PC-9 (cell line): Measurements from ENCODE around the gene FAIM2. TPM values are rescaled to one million over a fixed set of nuclear protein-coding genes. Genes with fewer than 3 reads are reported as not detected.

ENCODE experiments used
- BruUV-seq: library from RNA; stranded (reverse); fragments of 400-500 nt; replicated peaks from 2 replicates; lab custom pipeline; 2021; lab: Mats Ljungman, UMichigan
- CTCF ChIA-PET: fragments of 300-600 bp; sonication (Branson Sonifier 250); formaldehyde crosslinking; loops from one replicate; lab custom pipeline; 2022; ENCODE audit warnings: antibody characterized with exemption; lab: Charles Lee
- POLR2A ChIA-PET: fragments of 300-600 bp; sonication (Branson Sonifier 250); formaldehyde crosslinking; loops from one replicate; lab custom pipeline; 2022; ENCODE audit warnings: antibody characterized with exemption; ENCODE audit not compliant: unreplicated experiment; lab: Charles Lee
- DNase-seq, 2 experiments: peaks; one replicate each; pipeline versions ENCODE4 v3.0.0 to v3.0.0-alpha.2; 2015 to 2022; ENCODE audit warnings: mixed read lengths in 1 of 2
- H2AFZ ChIP-seq: fragments of 200-600 bp; sonication (generic); 2 replicates; pipeline ENCODE4 v1.8.1; 2017; ENCODE audit warnings: antibody characterized with exemption
- H3F3A ChIP-seq: fragments of 200-600 bp; sonication (generic); 2 replicates; pipeline ENCODE4 v1.8.1; 2017; ENCODE audit warnings: antibody characterized with exemption, mild to moderate bottlenecking, low read depth; ENCODE audit not compliant: insufficient read depth
- H3K27ac ChIP-seq: fragments of 200-600 bp; sonication (generic); 2 replicates; pipeline ENCODE4 v1.6.1; 2016; ENCODE audit warnings: mixed run types
- H3K27me3 ChIP-seq: fragments of 200-600 bp; sonication (generic); 2 replicates; pipeline ENCODE4 v1.6.1; 2016; ENCODE audit warnings: low read depth, mixed run types; ENCODE audit not compliant: insufficient read depth
- H3K36me3 ChIP-seq: fragments of 200-600 bp; sonication (generic); 2 replicates; pipeline ENCODE4 v1.6.1; 2016; ENCODE audit warnings: low read depth, mixed run types
- H3K4me1 ChIP-seq: fragments of 200-600 bp; sonication (generic); replicated peaks from 2 replicates; pipeline ENCODE4 v1.6.1; 2016; ENCODE audit warnings: mixed run types; ENCODE audit not compliant: insufficient read depth
- H3K4me2 ChIP-seq: fragments of 200-600 bp; sonication (generic); 2 replicates; pipeline ENCODE4 v1.6.1; 2017; ENCODE audit warnings: mixed run types
- H3K4me3 ChIP-seq: fragments of 200-600 bp; sonication (generic); 2 replicates; pipeline ENCODE4 v1.6.1; 2016; ENCODE audit warnings: mixed run types
- H3K79me2 ChIP-seq: fragments of 200-600 bp; sonication (generic); 2 replicates; pipeline ENCODE4 v1.6.1; 2017; ENCODE audit warnings: low read depth, mixed run types
- H3K9me2 ChIP-seq: fragments of 200-600 bp; sonication (generic); 2 replicates; pipeline ENCODE4 v1.8.1; 2017; ENCODE audit warnings: mild to moderate bottlenecking; ENCODE audit not compliant: insufficient read depth
- H3K9me3 ChIP-seq: fragments of 200-600 bp; sonication (generic); 2 replicates; pipeline ENCODE4 v1.8.1; 2016; ENCODE audit warnings: low read depth; ENCODE audit not compliant: insufficient read depth
- H4K20me1 ChIP-seq: fragments of 200-600 bp; sonication (generic); 2 replicates; pipeline ENCODE4 v1.8.1; 2017; ENCODE audit not compliant: insufficient read depth
- EZH2 ChIP-seq: fragments of 200-600 bp; sonication (generic); IDR thresholded peaks from 2 replicates; pipeline ENCODE4 v1.8.0; 2017; ENCODE audit warnings: antibody characterized with exemption, low read depth
- intact Hi-C: fragments of 100-400 bp; cut with micrococcal nuclease; formaldehyde crosslinking; loops from one replicate; pipeline ENCODE4 v1.10.0; 2022; ENCODE audit not compliant: unreplicated experiment
- total RNA-seq: library from RNA; stranded (reverse); gene quantifications from 2 replicates; pipeline ENCODE4 v1.2.3, GENCODE V29; 2021
- TF ChIP-seq, protein P1 (sequence below): fragments of 200-600 bp; sonication (generic); conservative IDR thresholded peaks from 2 replicates; pipeline ENCODE4 v1.6.1; 2017; ENCODE audit warnings: mixed run types, antibody characterized with exemption, mild to moderate bottlenecking, moderate library complexity

FAIM2 gene
- total RNA-seq, 1 experiment from 2014 or later: not detected

GRCh38 chr12:49951411-49952240 lies 47.9 kb upstream of the FAIM2 start:
- Histone ChIP-seq H3K4me1 (no peaks in the 10 kb centered on the region), H3K36me3 (no peaks in the 10 kb centered on the region), H2AFZ (no peak overlapping the region), H3K9me2 (no peaks in the 10 kb centered on the region), H3F3A (no peaks in the 10 kb centered on the region), H3K27me3 (no peaks in the 10 kb centered on the region), H3K9me3 (no peaks in the 10 kb centered on the region), H3K4me2 (no peak overlapping the region), H3K27ac (no peak overlapping the region), H4K20me1 (no peaks in the 10 kb centered on the region), H3K79me2 (no peaks in the 10 kb centered on the region), H3K4me3 (no peak overlapping the region)
- intact Hi-C loops: no loop called here
- no TSS peak for BruUV-seq
- ChIA-PET POLR2A (no interaction called here), CTCF (interaction anchor here (0.6 kb wide), 1 partner anchor 517 kb away, joined by 10 read pairs; no protein-coding TSS in a partner anchor)
- no peak for DNase-seq
- no peak for TF ChIP-seq EZH2
- TF ChIP-seq, protein P1, sequence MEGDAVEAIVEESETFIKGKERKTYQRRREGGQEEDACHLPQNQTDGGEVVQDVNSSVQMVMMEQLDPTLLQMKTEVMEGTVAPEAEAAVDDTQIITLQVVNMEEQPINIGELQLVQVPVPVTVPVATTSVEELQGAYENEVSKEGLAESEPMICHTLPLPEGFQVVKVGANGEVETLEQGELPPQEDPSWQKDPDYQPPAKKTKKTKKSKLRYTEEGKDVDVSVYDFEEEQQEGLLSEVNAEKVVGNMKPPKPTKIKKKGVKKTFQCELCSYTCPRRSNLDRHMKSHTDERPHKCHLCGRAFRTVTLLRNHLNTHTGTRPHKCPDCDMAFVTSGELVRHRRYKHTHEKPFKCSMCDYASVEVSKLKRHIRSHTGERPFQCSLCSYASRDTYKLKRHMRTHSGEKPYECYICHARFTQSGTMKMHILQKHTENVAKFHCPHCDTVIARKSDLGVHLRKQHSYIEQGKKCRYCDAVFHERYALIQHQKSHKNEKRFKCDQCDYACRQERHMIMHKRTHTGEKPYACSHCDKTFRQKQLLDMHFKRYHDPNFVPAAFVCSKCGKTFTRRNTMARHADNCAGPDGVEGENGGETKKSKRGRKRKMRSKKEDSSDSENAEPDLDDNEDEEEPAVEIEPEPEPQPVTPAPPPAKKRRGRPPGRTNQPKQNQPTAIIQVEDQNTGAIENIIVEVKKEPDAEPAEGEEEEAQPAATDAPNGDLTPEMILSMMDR: no peak

DNA sequence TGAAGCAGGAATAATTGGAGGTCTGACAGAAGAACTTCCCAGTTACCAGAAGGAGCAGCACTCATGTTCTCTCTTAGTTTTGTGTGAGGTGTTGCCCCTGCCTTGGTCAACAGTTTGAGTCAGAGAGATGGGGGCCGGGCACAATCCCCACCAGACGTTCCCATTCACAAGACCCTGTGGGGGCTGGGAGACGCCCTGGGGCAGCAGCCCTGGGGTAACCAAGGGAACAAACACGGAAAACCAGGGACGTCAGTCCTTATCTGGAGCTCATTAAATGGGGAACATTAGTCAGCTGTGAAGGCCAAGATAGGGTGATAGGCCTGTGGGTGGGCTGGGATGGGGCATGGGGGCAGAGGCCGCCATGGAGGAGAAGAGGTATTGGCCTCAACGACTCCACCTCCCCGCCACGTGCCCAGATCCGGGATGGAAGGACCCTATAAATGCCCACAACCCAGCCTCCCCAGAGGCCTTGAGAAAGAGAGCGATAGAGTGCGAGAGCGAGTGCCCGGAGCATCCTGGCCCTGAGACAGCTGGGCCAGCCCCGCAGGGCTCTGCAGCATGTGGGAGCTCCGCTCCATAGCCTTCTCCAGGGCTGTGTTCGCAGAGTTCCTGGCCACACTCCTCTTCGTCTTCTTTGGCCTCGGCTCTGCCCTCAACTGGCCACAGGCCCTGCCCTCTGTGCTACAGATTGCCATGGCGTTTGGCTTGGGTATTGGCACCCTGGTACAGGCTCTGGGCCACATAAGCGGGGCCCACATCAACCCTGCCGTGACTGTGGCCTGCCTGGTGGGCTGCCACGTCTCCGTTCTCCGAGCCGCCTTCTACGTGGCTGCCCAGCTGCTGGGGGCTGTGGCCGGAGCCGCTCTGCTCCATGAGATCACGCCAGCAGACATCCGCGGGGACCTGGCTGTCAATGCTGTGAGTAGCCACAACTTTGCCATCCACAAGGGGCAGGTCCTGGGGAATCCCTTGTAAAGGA lies 46.9 kb upstream of the FAIM2 start, which contains the start of gene AQP2:
AQP2 (plus strand) TSS at position 465 of the 979 bp plus-strand sequence; CDS start at position 559, 94 bp downstream.
- Histone ChIP-seq H2AFZ (no peak within 1 kb of the TSS), H3K9me3 (no peaks in the 10 kb centered on the region), H3K4me1 (peaks cover 8% of the 10 kb centered on the region), H3K9me2 (no peaks in the 10 kb centered on the region), H4K20me1 (no peaks in the 10 kb centered on the region), H3K27ac (no peak within 1 kb of the TSS), H3K36me3 (no peaks in the 10 kb centered on the region), H3K27me3 (no peaks in the 10 kb centered on the region), H3F3A (0 out of 2 replicates have a peak, but pooled peaks cover 5% of the 10 kb centered on the region), H3K4me2 (no peak within 1 kb of the TSS), H3K79me2 (no peaks in the 10 kb centered on the region), H3K4me3 (no peak within 1 kb of the TSS)
- no TSS peak for BruUV-seq
- intact Hi-C loops: no loop called here
- POLR2A ChIA-PET: no interaction called here
- CTCF ChIA-PET: interaction anchor here (0.6 to 1.1 kb wide), 2 partner anchors 12 to 515 kb away, joined by 4 to 10 read pairs; no protein-coding TSS in a partner anchor
- no peak for TF ChIP-seq EZH2
- TF ChIP-seq, protein P1: no peak
- no peak for DNase-seq

DNA sequence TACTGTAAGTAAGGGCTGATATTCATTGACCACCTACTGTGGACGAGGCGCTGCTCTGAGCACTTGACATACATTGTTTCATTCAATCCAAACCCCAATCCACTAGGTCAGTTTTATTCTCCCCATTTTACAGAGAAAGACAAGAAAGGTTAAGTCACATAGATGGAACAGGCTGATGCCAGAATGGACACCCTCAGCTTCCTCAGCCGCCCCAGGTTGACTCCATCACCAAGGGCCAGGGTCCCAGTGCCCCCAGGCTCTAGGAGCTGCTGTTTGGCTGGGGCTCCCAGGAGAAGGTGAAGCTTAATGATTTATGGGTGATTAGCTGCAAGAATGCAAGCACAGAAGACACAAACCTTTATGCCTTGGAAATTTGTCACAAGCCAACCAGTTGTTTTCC lies 46.2 kb upstream of the FAIM2 start:
- no peak for DNase-seq
- no peak overlapping the region for H3K4me3 ChIP-seq
- no peaks in the 10 kb centered on the region for H3K9me3 ChIP-seq
- no peaks in the 10 kb centered on the region for H3K36me3 ChIP-seq
- H3K4me1 ChIP-seq: peaks cover 14% of the 10 kb centered on the region
- no peaks in the 10 kb centered on the region for H3K79me2 ChIP-seq
- no peaks in the 10 kb centered on the region for H3K9me2 ChIP-seq
- intact Hi-C loops: no loop called here
- H2AFZ ChIP-seq: no peak overlapping the region
- TF ChIP-seq, protein P1: no peak
- TF ChIP-seq EZH2: no peak
- POLR2A ChIA-PET: no interaction called here
- H3F3A ChIP-seq: peaks cover 5% of the 10 kb centered on the region; the same call in 1 of the 2 replicates
- no TSS peak for BruUV-seq
- CTCF ChIA-PET: interaction anchor here (0.5 to 1.1 kb wide), 2 partner anchors 13 to 48 kb away, joined by 4 read pairs; no protein-coding TSS in a partner anchor
- no peaks in the 10 kb centered on the region for H3K27me3 ChIP-seq
- H3K4me2 ChIP-seq: no peak overlapping the region
- H3K27ac ChIP-seq: no peak overlapping the region
- no peaks in the 10 kb centered on the region for H4K20me1 ChIP-seq
